Measurements from ENCODE around the gene SNX8.
"Not testable (repeated sequence)": the region's sequence is repeated elsewhere in the genome, so short reads cannot be mapped to it uniquely, and the experiment has no call there.

SNX8 gene

GRCh38 chr7:2309889-2310331 lies 4.3 kb downstream of the SNX8 start:
- DNase-seq, result no peak
- Mint-ChIP-seq H3K4me1 (peaks cover 25% of the 10 kb centered on the region), H3K4me3 (no peak overlapping the region), H3K27me3 (no peaks in the 10 kb centered on the region), H3K27ac (no peak overlapping the region), H3K9me3 (no peaks in the 10 kb centered on the region)
- ATAC-seq, result no peak

- ATAC-seq (no peak), DNase-seq (no peak)
- Mint-ChIP-seq H3K4me1 (peaks cover 15% of the 10 kb centered on the region), H3K4me3 (no peak overlapping the region), H3K27me3 (no peaks in the 10 kb centered on the region), H3K27ac (no peak overlapping the region), H3K9me3 (no peaks in the 10 kb centered on the region)
Observed at GRCh38 chr7:2307690-2308107, 6.5 kb downstream of the SNX8 start.

- DNase-seq, result no peak
- no peak overlapping the region for H3K27ac Mint-ChIP-seq
- ATAC-seq, result no peak
- no peaks in the 10 kb centered on the region for H3K9me3 Mint-ChIP-seq
- H3K4me1 Mint-ChIP-seq, result peaks cover 5% of the 10 kb centered on the region
- no peak overlapping the region for H3K4me3 Mint-ChIP-seq
- H3K27me3 Mint-ChIP-seq, result no peaks in the 10 kb centered on the region
Observed at GRCh38 chr7:2306688-2307087, 7.6 kb downstream of the SNX8 start.

- H3K27ac Mint-ChIP-seq, H3K9me3 Mint-ChIP-seq: not testable (repeated sequence)
- peaks cover 19% of the 10 kb centered on the region for H3K4me1 Mint-ChIP-seq
Observed at GRCh38 chr7:2305258-2305657, 9.0 kb downstream of the SNX8 start.

GRCh38 chr7:2303520-2303919 lies 10.7 kb downstream of the SNX8 start:
- not testable (repeated sequence) for H3K27ac Mint-ChIP-seq, H3K4me3 Mint-ChIP-seq, H3K27me3 Mint-ChIP-seq, H3K9me3 Mint-ChIP-seq, DNase-seq, ATAC-seq
- H3K4me1 Mint-ChIP-seq, result peaks cover 36% of the 10 kb centered on the region

More at GRCh38 chr7:2305258-2305657, 9.0 kb downstream of the SNX8 start:
- DNase-seq, H3K4me3 Mint-ChIP-seq, H3K27me3 Mint-ChIP-seq, ATAC-seq: not testable (repeated sequence)

- not testable (repeated sequence) for H3K27ac Mint-ChIP-seq, H3K27me3 Mint-ChIP-seq, DNase-seq, ATAC-seq, H3K9me3 Mint-ChIP-seq, H3K4me3 Mint-ChIP-seq
- H3K4me1 Mint-ChIP-seq, result peaks cover 35% of the 10 kb centered on the region
Observed at GRCh38 chr7:2302743-2303397, 11.4 kb downstream of the SNX8 start.

- peaks cover 31% of the 10 kb centered on the region for H3K4me1 Mint-ChIP-seq
- no peak for DNase-seq
- H3K4me3 Mint-ChIP-seq, result no peak overlapping the region
- no peak for ATAC-seq
- no peaks in the 10 kb centered on the region for H3K9me3 Mint-ChIP-seq
- no peak overlapping the region for H3K27ac Mint-ChIP-seq
- H3K27me3 Mint-ChIP-seq, result no peaks in the 10 kb centered on the region
Observed at GRCh38 chr7:2301511-2301863, 12.8 kb downstream of the SNX8 start.

GRCh38 chr7:2299870-2300512 lies 14.2 kb downstream of the SNX8 start:
- Mint-ChIP-seq H3K27ac (peak overlapping the region in 1 of 2 donors; percentile 64), H3K27me3 (no peaks in the 10 kb centered on the region), H3K4me3 (peak overlapping the region; percentile 24 to 31), H3K4me1 (peaks cover 31% of the 10 kb centered on the region), H3K9me3 (no peaks in the 10 kb centered on the region)
- no peak for ATAC-seq
- no peak for DNase-seq

- ATAC-seq (peak; percentile 86), DNase-seq (peak; percentile 9 to 46)
- H3K27me3 Mint-ChIP-seq, result no peaks in the 10 kb centered on the region
- peak overlapping the region; percentile 74 to 79 for H3K27ac Mint-ChIP-seq
- H3K4me1 Mint-ChIP-seq, result peaks cover 31% of the 10 kb centered on the region
- H3K4me3 Mint-ChIP-seq, result peak overlapping the region; percentile 54 to 73
- no peaks in the 10 kb centered on the region for H3K9me3 Mint-ChIP-seq
Observed at GRCh38 chr7:2299131-2299829, 15.0 kb downstream of the SNX8 start.

- Mint-ChIP-seq H3K27me3 (no peaks in the 10 kb centered on the region), H3K27ac (no peak overlapping the region), H3K4me1 (peaks cover 31% of the 10 kb centered on the region), H3K9me3 (no peaks in the 10 kb centered on the region), H3K4me3 (no peak overlapping the region)
- ATAC-seq (no peak), DNase-seq (no peak)
Observed at GRCh38 chr7:2296832-2297231, 17.4 kb downstream of the SNX8 start.

- Mint-ChIP-seq H3K9me3 (no peaks in the 10 kb centered on the region), H3K4me3 (no peak overlapping the region), H3K4me1 (peaks cover 25% of the 10 kb centered on the region), H3K27me3 (no peaks in the 10 kb centered on the region), H3K27ac (no peak overlapping the region)
- DNase-seq (no peak), ATAC-seq (no peak)
Observed at GRCh38 chr7:2295936-2296620, 18.2 kb downstream of the SNX8 start.

- H3K4me1 Mint-ChIP-seq, result no peaks in the 10 kb centered on the region
- ATAC-seq (no peak), DNase-seq (no peak)
- no peak overlapping the region for H3K27ac Mint-ChIP-seq
- H3K4me3 Mint-ChIP-seq, result no peak overlapping the region
- H3K27me3 Mint-ChIP-seq, result no peaks in the 10 kb centered on the region
- H3K9me3 Mint-ChIP-seq, result no peaks in the 10 kb centered on the region
Observed at GRCh38 chr7:2290877-2291276, 23.4 kb downstream of the SNX8 start.

- Mint-ChIP-seq H3K27me3 (no peaks in the 10 kb centered on the region), H3K27ac (no peak overlapping the region), H3K4me3 (no peak overlapping the region), H3K9me3 (no peaks in the 10 kb centered on the region), H3K4me1 (no peaks in the 10 kb centered on the region)
- no peak for ATAC-seq
- no peak for DNase-seq
Observed at GRCh38 chr7:2289621-2290020, 24.6 kb downstream of the SNX8 start.

- Mint-ChIP-seq H3K4me3 (no peak overlapping the region), H3K4me1 (no peaks in the 10 kb centered on the region), H3K27me3 (no peaks in the 10 kb centered on the region), H3K9me3 (no peaks in the 10 kb centered on the region), H3K27ac (no peak overlapping the region)
- no peak for ATAC-seq
- no peak for DNase-seq
Observed at GRCh38 chr7:2289111-2289586, 25.1 kb downstream of the SNX8 start.

GRCh38 chr7:2288503-2288902 lies 25.7 kb downstream of the SNX8 start:
- H3K9me3 Mint-ChIP-seq, result no peaks in the 10 kb centered on the region
- H3K4me1 Mint-ChIP-seq, result no peaks in the 10 kb centered on the region
- H3K4me3 Mint-ChIP-seq, result no peak overlapping the region
- no peak overlapping the region for H3K27ac Mint-ChIP-seq
- ATAC-seq (no peak), DNase-seq (no peak)
- H3K27me3 Mint-ChIP-seq, result no peaks in the 10 kb centered on the region

- no peaks in the 10 kb centered on the region for H3K9me3 Mint-ChIP-seq
- no peak overlapping the region for H3K27ac Mint-ChIP-seq
- H3K27me3 Mint-ChIP-seq, result no peaks in the 10 kb centered on the region
- ATAC-seq, result no peak
- no peak for DNase-seq
- no peak overlapping the region for H3K4me3 Mint-ChIP-seq
- no peaks in the 10 kb centered on the region for H3K4me1 Mint-ChIP-seq
Observed at GRCh38 chr7:2287745-2288144, 26.5 kb downstream of the SNX8 start.

All from stimulated activated naive CD8-positive, alpha-beta T cell treated with anti-CD3 and anti-CD28 coated beads, Interleukin-15, amount 100 ng/mL, for 72 hours (primary cell).